GM12874 (cell line): Measurements from ENCODE around the gene RSPH9.

Source experiments
- TF ChIP-seq, protein P1 (sequence below): IDR thresholded peaks from 2 replicates; pipeline ENCODE4 v1.5.1; 2011; ENCODE audit warnings: low read depth, mild to moderate bottlenecking, control low read depth, low read length, moderate library complexity; ENCODE audit not compliant: insufficient read depth

The RSPH9 gene

DNA sequence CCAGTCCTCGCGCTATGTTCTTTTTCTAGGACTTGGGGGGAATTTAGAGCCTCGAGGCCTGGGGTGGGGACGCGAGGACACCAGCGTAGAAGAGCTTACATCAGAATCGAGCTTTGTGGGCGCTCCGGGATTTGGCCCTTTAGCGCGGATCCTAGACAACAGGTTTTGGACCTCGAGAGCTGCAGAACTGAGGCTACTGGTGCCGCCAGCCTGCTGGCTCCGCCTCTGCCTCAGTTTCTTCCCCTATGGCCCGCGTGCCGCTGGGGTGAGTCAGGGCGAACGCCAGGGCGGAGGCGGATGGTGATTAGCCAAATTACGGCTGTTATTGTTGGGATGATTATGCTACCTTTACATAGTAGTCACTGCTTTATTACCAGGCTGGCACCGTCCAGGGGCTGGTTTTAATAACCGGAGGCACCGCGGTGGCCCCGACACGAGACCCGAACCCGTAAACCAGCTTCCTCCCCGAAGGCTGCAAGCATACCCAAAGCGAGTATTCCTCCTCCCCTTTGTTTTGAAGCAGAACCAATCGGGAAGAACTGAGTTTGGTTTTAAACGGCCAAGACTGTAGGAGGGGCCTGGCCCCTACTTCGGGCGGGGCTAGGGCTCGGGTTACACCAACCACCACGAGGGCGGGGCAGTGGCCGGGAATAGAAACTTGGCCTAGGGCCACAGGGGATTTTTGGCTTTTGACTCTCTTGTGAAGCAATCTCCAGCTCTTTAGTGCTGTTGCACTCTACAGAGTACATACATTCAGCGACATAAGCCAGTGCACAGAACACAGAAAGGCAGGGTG is 15.1 kb upstream of the RSPH9 start:
- TF ChIP-seq, protein P1, sequence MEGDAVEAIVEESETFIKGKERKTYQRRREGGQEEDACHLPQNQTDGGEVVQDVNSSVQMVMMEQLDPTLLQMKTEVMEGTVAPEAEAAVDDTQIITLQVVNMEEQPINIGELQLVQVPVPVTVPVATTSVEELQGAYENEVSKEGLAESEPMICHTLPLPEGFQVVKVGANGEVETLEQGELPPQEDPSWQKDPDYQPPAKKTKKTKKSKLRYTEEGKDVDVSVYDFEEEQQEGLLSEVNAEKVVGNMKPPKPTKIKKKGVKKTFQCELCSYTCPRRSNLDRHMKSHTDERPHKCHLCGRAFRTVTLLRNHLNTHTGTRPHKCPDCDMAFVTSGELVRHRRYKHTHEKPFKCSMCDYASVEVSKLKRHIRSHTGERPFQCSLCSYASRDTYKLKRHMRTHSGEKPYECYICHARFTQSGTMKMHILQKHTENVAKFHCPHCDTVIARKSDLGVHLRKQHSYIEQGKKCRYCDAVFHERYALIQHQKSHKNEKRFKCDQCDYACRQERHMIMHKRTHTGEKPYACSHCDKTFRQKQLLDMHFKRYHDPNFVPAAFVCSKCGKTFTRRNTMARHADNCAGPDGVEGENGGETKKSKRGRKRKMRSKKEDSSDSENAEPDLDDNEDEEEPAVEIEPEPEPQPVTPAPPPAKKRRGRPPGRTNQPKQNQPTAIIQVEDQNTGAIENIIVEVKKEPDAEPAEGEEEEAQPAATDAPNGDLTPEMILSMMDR = no peak

DNA sequence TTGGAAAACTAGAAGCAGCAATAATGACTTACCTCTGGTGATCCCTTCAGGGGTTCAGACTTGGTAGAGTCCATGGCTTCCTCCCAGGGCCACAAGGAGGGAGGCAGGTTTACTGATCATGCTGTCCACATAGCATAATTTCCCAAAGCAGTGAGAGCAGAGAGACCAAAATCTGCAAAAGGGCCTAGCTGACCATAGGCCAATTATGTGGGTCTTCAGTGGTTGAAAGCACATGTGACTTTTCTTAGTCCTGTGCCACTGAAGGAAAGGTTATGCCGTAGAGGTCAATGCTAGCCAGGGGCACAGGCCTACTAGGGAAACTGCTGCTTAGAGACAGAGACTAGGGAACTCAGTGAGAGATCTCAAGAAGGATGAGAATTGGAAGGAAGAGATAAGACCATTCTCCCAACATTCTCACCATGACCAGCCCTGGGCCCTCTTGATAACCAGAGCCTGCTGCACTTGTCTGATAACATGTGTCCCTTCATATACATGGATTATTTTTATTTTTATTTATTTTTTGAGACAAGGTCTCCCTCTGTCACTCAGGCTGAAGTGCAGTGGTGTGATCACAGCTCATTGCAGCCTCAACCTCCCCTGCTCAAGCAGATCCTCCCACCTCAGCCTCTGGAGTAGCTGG is 13.7 kb upstream of the RSPH9 start:
- TF ChIP-seq, protein P1 = no peak

DNA sequence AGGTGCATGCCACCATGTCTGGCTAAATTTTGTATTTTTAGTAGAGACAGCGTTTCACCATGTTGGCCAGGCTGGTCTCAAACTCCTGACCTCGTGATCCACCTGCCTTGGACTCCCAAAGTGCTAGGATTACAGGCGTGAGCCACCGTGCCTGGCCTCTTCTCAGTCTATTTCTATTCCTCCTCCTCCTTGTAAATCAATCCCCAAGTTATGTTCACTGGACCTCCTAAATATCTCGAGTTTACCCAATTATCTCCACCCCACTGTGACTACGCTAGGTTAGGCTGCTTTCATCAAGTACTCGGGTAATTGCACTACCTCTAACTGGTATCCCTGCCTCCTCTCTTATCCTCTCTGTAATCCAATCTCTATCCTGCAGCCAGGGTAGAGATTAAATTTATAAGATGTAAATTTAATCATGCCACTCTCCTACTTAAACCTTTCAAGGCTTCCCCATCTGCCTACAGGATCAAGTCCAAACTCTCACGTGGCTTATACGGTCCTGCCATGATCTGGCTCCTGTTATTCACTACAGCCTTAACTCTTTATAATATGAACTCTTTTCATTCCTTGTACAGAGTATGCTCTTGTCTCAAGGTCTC is 10.0 kb upstream of the RSPH9 start:
- TF ChIP-seq, protein P1 = no peak

DNA sequence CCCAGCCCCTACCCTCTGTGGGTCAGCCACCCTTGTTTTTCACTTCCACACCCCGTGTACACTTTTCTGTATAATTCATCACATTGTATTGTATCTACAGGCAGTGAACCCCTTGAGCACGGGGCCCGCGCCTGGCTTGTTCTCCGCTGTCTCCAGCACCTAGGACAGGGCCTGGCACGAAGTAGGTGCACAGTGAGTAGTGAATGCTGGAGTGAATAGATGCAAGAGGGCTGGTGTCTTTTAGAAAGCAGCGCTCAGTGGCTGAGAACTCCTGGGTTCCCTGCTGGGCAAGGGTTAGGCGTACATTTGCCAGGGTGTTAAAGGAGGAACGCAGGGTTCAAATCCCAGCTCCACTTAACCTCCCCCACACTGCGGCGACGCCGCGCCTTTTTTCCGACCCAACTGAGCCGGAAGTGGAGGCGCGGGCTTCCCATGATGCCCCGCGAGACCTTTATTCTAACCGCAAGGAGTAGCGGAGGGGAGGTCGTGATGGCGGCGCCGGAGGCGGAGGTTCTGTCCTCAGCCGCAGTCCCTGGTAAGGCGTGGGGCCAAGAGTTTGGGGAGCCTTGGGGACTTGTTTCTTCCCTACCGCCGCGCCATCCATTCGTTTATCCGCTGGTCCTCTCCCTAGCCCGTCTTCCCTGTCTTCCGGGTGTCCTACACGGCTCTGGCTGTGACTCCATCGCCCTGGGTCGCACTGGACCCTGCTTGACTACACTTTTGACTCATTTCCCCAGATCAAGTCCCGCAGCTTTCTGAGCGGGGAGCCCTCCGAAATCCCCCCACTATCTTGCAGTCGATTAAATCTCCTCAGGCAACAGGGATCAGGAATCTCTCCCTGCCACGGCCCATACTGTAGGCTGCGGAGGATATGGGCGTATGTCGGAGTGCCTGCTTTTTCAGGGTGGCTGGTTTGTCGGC is 9.2 kb upstream of the RSPH9 start, which contains the start of gene MAD2L1BP:
Gene MAD2L1BP, plus strand, starts transcription at position 454 of the 921 bp plus-strand sequence. Its CDS starts 36 bp downstream, at position 490.
- TF ChIP-seq, protein P1 = no peak

DNA sequence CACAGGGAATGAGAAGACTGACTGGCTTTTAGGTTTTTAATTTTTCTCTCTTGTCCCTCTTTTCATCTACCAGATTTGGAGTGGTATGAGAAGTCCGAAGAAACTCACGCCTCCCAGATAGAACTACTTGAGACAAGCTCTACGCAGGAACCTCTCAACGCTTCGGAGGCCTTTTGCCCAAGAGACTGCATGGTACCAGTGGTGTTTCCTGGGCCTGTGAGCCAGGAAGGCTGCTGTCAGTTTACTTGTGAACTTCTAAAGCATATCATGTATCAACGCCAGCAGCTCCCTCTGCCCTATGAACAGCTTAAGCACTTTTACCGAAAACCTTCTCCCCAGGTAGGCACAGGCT is 8.6 kb upstream of the RSPH9 start:
- TF ChIP-seq, protein P1 = no peak

DNA sequence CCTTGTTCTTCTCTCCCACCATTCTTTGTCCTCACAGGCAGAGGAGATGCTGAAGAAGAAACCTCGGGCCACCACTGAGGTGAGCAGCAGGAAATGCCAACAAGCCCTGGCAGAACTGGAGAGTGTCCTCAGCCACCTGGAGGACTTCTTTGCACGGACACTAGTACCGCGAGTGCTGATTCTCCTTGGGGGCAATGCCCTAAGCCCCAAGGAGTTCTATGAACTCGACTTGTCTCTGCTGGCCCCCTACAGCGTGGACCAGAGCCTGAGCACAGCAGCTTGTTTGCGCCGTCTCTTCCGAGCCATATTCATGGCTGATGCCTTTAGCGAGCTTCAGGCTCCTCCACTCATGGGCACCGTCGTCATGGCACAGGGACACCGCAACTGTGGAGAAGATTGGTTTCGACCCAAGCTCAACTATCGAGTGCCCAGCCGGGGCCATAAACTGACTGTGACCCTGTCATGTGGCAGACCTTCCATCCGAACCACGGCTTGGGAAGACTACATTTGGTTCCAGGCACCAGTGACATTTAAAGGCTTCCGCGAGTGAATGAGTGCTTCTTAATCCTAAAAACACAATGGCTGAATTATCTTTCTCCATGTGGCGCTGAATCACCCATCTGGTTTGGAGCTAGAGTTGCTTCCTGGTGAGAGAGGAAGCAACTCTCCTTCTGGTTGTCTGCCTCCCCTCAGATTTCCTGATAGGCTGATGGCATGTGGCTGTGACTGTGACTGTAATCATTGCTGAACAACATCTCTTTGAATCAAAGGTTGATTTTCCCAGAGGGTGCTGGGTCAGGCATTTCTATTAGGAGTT is 4.6 kb upstream of the RSPH9 start:
- TF ChIP-seq, protein P1 = no peak
